Activated effector memory CD4-positive, alpha-beta T cell treated with Interleukin-2 at 50 U/mL for 16 hours (primary cell): ENCODE measurements around the gene SCAPER.
"Not testable (repeated sequence)": the region's sequence is repeated elsewhere in the genome, so short reads cannot be mapped to it uniquely, and the experiment has no call there.

Experiments
- DNase-seq: peaks from one replicate; pipeline ENCODE4 v3.0.0-alpha.2; 2020

Gene SCAPER

DNA sequence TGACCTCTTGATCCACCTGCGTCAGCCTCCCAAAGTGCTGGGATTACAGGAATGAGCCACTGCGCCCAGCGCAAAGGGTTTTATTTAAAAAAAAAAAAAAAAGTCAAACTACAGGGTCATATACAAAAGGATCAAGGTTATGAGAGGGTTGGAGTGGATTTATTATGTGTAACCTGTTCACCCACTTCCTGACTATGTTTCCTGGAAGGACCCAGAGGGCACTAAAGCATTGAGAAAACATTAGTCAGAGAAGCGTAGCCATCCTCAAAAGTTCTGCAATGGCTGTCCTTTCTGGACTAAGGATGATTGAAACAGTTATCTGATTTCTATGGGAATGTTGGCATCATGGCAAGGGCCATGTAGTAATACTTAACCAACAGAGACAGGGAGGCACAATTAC is 7.3 kb upstream of the SCAPER start:
- no peak for DNase-seq

DNA sequence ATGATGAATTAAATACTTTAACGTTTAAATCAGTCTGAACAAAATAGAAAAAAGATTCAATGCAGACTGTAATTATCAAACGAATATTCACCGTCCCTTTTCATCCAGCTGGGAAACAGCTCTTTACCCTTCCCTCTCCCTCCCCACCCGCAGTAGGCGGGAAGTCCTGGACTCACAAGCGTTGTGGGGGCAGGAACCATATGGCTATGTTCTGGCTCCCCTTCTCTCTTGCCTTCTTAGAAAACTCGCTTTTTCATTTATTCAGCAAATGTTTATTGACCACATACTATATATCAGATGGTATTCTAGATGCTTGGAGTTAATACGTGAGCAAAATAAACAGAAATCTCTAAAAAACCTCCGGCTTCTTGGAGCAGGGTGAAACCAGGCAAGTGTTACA is 715 bp upstream of the SCAPER start:
- DNase-seq, result no peak

DNA sequence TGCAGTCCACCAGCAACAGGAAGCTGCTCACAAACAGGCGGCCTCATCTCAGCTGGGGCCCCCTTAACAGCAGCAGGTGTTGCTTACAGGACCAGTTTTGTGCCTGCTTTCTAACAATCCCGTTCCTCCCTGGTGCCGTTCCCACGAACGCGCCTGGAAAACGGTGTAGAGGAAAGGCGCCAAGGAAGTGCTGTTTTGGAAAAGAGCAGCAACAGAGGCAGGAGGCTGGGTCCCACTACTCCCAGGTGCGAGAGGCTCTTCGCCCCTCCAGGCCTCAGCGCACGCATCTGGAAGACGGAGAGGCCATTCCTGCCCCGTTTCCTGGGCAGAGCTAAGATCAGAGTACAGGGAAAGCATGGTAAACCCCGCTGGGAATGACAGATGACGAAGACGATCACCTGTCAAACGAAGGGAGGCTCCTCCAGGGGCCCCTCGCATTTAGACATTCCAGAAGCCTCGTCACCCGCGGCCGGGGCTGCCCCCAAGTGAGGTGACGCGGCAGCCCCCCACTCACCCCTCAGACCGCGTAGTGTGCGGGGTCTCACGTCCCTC is 603 bp downstream of the SCAPER start:
- DNase-seq, result peak; percentile 9

- no peak for DNase-seq
Observed at GRCh38 chr15:76903251-76903681, 1.9 kb downstream of the SCAPER start.

DNA sequence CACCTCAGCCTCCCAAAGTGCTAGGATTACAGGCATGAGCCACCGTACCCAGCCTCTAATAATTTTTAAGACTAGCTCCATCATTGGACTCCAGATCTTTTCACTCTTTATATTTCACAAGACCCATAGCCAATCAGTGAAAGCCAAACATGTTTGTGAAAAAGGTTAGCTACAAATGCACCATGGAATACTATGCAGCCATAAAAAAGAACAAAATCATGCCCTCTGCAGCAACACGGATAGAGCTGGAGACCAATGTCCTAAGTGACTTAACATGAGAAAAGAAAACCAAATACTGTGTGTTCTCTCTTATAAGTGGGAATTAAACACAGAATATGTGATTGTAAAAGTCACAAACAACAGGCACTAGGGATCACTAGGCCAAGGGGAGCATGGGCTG is 3.2 kb downstream of the SCAPER start:
- DNase-seq, result no peak

DNA sequence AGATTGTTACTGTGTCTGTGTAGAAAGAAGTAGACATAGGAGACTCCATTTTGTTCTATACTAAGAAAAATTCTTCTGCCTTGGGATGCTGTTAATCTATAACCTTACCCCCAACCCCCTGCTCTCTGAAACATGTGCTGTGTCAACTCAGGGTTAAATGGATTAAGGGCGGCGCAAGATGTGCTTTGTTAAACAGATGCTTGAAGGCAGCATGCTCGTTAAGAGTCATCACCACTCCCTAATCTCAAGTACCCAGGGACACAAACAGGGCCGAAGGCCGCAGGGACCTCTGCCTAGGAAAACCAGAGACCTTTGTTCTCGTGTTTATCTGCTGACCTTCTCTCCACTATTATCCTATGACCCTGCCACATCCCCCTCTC is 5.2 kb downstream of the SCAPER start:
- not testable (repeated sequence) for DNase-seq

DNA sequence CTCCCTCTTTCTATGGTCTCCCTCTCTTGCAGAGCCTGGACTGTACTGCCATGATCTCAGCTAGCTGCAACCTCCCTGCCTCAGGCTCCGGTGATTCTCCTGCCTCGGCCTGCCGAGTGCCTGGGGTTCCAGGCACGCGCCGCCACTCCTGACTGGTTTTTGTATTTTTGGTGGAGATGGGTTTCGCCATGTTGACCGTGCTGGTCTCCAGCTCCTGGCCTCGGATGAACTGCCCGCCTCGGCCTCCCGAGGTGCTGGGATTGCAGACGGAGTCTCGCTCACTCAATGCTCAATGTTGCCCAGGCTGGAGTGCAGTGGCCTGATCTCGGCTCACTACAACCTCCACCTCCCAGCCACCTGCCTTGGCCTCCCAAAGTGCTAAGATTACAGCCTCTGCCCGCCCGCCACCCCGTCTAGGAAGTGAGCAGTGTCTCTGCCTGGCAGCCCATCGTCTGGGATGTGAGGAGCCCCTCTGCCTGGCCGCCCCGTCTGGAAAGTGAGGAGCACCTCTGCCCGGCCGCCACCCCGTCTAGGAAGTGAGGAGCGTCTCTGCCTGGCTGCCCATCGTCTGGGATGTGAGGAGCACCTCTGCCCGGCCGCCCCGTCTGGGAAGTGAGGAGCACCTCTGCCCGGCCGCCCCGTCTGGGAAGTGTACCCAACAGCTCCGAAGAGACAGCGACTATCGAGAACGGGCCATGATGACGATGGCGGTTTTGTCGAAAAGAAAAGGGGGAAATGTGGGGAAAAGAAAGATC is 5.8 kb downstream of the SCAPER start:
- not testable (repeated sequence) for DNase-seq

GRCh38 chr15:76898102-76898501 is 7.0 kb downstream of the SCAPER start:
- no peak for DNase-seq

- DNase-seq, result no peak
Observed at GRCh38 chr15:76894174-76894573, 11.0 kb downstream of the SCAPER start.

GRCh38 chr15:76892836-76893235 is 12.3 kb downstream of the SCAPER start:
- DNase-seq, result not testable (repeated sequence)

DNA sequence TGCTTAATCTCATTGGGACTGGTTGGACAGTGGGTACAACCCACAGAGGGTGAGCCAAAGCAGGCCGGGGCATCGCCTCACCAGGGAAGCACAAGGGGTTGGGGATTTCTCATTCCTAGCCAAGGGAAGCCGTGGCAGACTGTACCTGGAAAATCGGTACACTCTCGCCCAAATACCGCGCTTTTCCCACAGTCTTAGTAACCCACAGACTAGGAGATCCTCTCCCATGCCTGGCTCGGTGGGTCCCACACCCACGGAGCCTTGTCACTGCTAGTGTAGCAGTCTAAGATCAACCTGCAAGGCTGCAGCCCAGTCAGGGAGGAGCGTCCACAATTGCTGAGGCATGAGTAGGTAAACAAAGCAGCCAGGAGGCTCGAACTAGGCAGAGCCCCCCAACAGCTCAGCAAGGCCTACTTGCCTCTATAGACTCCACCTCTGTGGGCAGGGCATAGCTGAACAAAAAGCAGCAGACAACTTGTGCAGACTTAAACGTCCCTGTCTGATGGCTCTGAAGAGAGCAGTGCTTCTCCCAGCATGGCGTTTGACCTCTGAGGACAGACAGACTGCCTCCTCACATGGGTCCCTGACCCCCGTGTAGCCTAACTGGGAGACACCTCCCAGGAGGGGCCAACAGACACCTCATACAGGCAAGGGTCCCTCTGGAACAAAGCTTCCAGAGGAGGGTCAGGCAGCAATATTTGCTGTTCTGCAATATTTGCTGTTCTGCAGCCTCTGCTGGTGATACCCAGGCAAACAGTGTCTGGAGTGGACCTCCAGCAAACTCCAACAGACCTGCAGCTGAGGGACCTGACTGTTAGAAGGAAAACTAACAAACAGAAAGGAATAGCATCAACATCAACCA is 17.6 kb downstream of the SCAPER start:
- DNase-seq, result not testable (repeated sequence)

DNA sequence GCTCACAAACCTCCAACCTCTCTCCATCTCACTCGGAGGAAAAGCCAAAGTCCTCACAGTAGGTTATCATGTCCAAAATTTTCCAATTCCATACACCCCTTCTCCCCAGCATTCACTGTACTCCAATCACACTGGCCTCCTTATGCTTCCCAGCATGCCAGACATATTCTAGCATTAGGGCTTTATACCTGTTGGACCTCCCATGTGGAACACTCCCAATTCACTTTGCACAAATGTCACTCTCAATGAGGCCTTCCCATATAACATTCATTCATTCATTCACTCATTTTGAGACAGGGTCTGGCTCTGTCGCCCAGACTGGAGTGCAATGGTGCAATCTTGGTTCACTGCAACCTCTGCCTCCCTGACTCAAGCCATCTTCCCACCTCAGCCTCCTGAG is 19.9 kb downstream of the SCAPER start:
- no peak for DNase-seq

DNA sequence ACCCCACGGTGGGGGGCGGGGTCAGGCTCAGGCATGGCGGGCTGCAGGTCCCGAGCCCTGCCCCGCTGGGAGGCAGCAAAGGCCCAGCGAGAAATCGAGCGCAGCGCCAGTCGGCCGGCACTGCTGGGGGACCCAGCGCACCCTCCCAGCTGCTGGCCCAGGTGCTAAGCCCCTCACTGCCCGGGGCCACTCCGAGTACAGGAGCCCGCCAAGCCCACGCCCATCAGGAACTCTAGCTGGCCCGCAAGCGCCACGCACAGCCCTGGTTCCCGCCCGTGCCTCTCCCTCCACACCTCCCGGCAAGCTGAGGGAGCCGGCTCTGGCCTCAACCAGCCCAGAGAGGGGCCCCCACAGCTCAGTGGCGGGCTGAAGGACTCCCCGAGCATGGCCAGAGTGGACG is 29.2 kb downstream of the SCAPER start:
- no peak for DNase-seq

DNA sequence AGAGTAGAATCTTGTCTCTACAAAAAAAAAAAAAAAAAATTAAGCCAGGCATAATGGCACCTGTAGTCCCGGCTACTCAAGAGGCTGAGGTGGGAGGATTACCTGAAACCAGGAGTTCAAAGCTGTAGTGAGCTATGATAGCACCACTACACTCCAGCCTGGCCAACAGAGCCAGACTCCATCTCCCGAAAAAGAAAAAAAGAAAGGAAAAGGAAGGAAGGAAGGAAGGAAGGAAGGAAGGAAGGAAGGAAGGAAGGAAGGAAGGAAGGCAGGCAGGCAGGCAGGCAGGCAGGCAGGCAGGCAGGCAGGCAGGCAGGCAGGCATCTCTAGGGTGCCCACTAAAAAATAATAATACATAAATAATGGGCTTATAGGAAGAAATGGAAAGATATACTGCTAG is 32.1 kb downstream of the SCAPER start:
- not testable (repeated sequence) for DNase-seq

- no peak for DNase-seq
Observed at GRCh38 chr15:76871930-76872329, 33.2 kb downstream of the SCAPER start.

DNA sequence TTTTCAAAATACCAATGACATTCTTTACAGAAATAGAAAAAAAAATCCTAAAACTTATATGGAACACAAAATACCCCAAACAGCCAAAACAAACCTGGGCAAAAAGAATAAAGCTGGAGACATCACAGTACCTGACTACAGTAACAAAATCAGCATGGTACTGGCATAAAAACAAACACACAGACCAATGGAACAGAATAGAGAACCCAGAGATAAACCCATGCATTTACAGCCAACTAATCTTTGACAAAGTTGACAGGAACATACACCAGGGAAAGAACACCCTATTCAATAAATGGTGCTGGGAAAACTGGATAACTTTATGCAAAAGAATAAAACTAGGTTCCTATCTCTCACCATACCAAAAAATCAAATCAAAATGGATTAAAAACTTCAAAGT is 36.4 kb downstream of the SCAPER start:
- no peak for DNase-seq

DNA sequence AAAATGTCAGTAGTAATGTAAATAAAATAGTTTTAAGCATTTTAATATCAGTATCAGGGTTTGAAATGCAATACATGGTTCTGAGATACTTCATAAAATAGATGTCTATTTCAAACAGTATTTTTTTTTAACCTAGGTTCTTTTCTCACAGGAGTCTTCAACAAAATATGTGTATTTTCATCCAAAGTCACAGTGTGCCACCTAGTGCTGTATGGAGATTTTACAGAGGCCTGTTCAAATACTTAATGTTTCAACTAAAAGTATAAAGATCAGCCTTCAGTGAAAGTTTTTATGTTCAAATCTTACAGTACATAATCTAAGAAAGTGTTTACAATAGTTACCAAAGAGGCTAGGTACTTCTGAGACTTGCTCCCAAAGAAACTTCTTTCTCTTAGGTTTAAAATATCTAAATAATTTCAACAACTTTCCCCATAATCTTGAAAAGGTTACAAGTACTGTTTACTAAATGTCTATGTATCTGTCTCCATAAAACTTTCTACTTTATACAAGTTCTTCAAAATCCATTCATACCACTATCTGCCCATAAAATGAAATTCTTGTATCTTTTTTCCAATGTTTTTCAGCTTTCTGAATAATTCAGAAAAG is 38.3 kb downstream of the SCAPER start:
- DNase-seq, result no peak

GRCh38 chr15:76866008-76866407 is 39.1 kb downstream of the SCAPER start:
- DNase-seq, result no peak

DNA sequence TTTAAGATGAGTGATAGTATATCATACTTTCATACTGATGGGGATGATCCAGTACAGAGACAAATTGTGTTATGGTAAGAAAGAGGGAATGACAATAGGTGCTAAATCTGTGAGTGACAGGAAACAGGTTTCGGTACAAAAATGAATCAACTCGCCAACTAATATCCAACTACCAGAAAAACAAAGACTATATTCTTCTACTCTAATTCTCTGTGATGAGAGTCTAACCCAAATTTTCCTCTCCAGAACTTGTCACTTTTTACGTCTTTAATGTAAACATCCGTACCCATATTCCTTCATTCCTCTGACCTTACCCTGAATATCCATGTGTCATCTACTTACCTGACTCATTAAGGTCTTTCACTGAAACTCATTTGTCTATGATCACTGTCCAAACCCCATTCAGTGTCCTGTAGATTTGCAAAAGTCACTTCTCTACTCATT is 39.6 kb downstream of the SCAPER start:
- DNase-seq, result no peak

DNA sequence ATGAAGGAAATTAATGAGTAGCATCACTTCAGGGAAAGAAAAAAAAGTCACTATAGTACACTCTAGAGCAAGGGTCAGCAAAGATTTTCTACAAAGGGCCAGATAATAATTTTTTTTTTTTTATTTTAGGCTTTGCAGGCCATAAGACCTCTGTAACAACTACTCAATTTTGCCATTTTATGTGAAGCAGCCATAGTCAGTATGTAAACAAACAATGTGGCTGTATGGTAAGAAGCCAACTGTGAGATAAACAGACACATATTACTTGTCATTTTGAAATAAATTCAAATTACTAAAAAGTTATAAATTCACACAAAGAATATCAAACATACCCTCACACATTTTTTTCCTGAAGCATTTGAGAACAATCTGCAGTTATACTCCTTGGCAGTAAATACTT is 40.6 kb downstream of the SCAPER start:
- no peak for DNase-seq

DNA sequence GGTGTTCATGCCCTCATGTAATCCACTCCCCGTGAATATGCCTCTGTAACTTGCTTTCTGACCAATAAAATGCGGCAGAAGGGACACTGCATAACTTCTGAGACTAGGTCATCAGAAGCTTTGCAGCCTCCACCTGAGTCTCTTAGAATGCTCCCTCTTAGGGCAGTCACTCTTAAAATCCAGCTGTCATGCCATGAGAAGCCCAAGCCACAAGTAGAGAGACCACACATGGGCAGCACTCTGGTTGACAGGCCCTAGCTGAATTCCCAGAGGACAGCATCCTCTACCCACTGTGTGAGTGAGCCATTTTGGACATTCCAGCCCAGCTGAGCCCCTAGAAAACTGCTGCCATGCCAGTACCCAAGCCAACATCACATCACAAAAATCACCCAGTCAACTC is 41.4 kb downstream of the SCAPER start:
- no peak for DNase-seq

DNA sequence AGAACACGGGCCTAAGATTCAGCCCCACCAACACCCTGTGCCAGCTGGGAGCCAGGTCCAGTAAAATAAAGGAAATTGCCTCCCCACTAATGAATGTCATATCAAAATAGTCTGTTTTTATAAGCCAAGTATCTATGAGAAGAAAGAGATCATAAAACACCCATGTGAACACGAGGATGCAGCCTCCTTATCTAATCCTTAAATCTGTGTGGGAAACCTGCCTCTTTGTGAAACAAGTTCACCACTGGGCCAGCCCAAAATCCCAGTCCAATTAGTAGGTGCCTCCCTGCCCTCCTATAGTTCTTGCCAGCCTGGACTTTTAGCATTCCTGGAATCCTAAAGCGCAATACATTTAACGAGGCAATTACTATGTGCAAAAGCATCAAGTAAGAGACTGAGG is 42.0 kb downstream of the SCAPER start:
- no peak for DNase-seq

DNA sequence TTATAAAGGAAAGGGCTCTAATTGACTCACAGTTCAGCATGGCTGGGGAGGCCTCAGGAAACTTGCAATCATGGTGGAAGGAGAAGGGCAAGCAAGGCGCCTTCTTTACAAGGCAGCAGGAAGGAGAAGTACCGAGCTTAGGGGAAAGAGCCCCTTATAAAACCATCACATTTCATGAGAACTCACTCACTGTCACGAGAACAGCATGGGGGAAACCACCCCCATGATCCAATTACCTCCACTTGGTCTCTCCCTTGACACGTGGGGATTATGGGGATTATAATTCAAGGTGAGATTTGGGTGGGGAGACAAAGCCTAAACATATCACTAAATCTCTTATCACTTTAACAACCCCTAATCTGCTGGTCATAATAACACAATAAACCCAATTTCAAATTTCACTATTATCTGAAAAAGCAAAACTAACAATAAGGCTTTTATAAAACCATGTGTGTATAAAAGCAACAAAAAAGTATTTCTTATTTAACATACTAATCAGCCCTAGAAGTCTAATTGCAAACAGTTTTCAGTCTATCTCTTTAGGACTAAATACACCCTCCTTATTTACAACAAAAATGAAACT is 43.2 kb downstream of the SCAPER start:
- DNase-seq, result no peak
